WTC11 (cell line): ENCODE data around the gene LAMTOR5. TPM values are rescaled to one million over a fixed set of nuclear protein-coding genes. Genes with fewer than 3 reads are reported as not detected.

ENCODE experiments used
- ATAC-seq: fragments of 200-7000 bp; cut with Tn5 transposase; 2 replicates; pipeline ENCODE4 v1.10.0; 2021; ENCODE audit warnings: mild to moderate bottlenecking, moderate library complexity
- CTCF ChIA-PET: fragments of 300-600 bp; sonication (Branson Sonifier 250); formaldehyde crosslinking; loops from one replicate; lab custom pipeline; 2021; ENCODE audit warnings: antibody characterized with exemption; lab: Charles Lee
- POLR2A ChIA-PET: fragments of 350-600 bp; sonication (Branson Sonifier 250); formaldehyde crosslinking; loops from one replicate; lab custom pipeline; 2021; ENCODE audit warnings: antibody characterized with exemption; lab: Charles Lee
- DNase-seq: peaks from one replicate; pipeline ENCODE4 v3.0.0; 2021; ENCODE audit warnings: low spot score
- H3K27ac Mint-ChIP-seq: 2 replicates; pipeline ENCODE4 v1.8.0; 2021; ENCODE audit warnings: mixed read lengths
- H3K27me3 Mint-ChIP-seq: 2 replicates; pipeline ENCODE4 v1.8.0; 2021; ENCODE audit warnings: low read depth, mild to moderate bottlenecking, moderate library complexity, mixed read lengths
- H3K36me3 Mint-ChIP-seq: 2 replicates; pipeline ENCODE4 v1.8.0; 2021; ENCODE audit warnings: mixed read lengths
- H3K4me1 Mint-ChIP-seq: 2 replicates; pipeline ENCODE4 v1.8.0; 2022; ENCODE audit warnings: mixed read lengths
- H3K4me3 Mint-ChIP-seq: 2 replicates; pipeline ENCODE4 v1.8.0; 2021; ENCODE audit warnings: mild to moderate bottlenecking, moderate library complexity, mixed read lengths
- H3K9me3 Mint-ChIP-seq: 2 replicates; pipeline ENCODE4 v1.8.0; 2021; ENCODE audit warnings: mixed read lengths
- ELF4 ChIP-seq: sonication (generic); formaldehyde crosslinking; IDR thresholded peaks from 2 replicates; pipeline ENCODE4 v1.8.1; 2022; ENCODE audit warnings: low read depth, mild to moderate bottlenecking, moderate library complexity, missing genetic modification reagents
- ETV6 ChIP-seq: sonication (generic); formaldehyde crosslinking; IDR thresholded peaks from 2 replicates; pipeline ENCODE4 v1.8.1; 2022; ENCODE audit warnings: mild to moderate bottlenecking, missing genetic modification reagents
- GABPB1 ChIP-seq: sonication (generic); formaldehyde crosslinking; IDR thresholded peaks from 2 replicates; pipeline ENCODE4 v1.8.1; 2023; ENCODE audit warnings: mild to moderate bottlenecking, missing genetic modification reagents
- JAZF1 ChIP-seq: fragments of 250-450 bp; sonication (Bioruptor Pico); IDR thresholded peaks from 2 replicates; pipeline ENCODE4 v1.9.0; 2021; ENCODE audit warnings: moderate library complexity, mild to moderate bottlenecking, inconsistent platforms
- OVOL2 ChIP-seq: fragments of 250-450 bp; sonication (Bioruptor Pico); IDR thresholded peaks from 2 replicates; pipeline ENCODE4 v1.9.0; 2021; ENCODE audit warnings: mild to moderate bottlenecking, borderline replicate concordance
- TCF7 ChIP-seq: sonication (generic); formaldehyde crosslinking; IDR thresholded peaks from 2 replicates; pipeline ENCODE4 v1.8.0; 2022; ENCODE audit warnings: mild to moderate bottlenecking, low read depth, missing genetic modification reagents, moderate library complexity
- total RNA-seq: library from RNA; stranded (reverse); gene quantifications from 3 replicates; pipeline ENCODE4 v1.2.3, GENCODE V29; 2021
- TF ChIP-seq, protein P1 (sequence below): sonication (generic); formaldehyde crosslinking; IDR thresholded peaks from 2 replicates; pipeline ENCODE4 v1.8.0; 2022; ENCODE audit warnings: missing genetic modification reagents
- TF ChIP-seq, protein P2 (sequence below): sonication (generic); formaldehyde crosslinking; IDR thresholded peaks from 2 replicates; pipeline ENCODE4 v1.8.0; 2023; ENCODE audit warnings: missing genetic modification reagents
- TF ChIP-seq, protein P3 (sequence below): sonication (generic); formaldehyde crosslinking; IDR thresholded peaks from 2 replicates; pipeline ENCODE4 v1.8.1; 2023; ENCODE audit warnings: mild to moderate bottlenecking, missing genetic modification reagents, borderline replicate concordance
- TF ChIP-seq, protein P4 (sequence below): sonication (generic); formaldehyde crosslinking; IDR thresholded peaks from 2 replicates; pipeline ENCODE4 v1.8.0; 2023; ENCODE audit warnings: missing genetic modification reagents, mild to moderate bottlenecking, borderline replicate concordance
- TF ChIP-seq, protein P5 (sequence below): sonication (generic); formaldehyde crosslinking; conservative IDR thresholded peaks from 2 replicates; pipeline ENCODE4 v1.8.1; 2022; ENCODE audit warnings: mild to moderate bottlenecking, missing genetic modification reagents
- TF ChIP-seq, protein P6 (sequence below): sonication (generic); formaldehyde crosslinking; IDR thresholded peaks from 2 replicates; pipeline ENCODE4 v1.8.0; 2022; ENCODE audit warnings: mild to moderate bottlenecking, missing genetic modification reagents

Gene LAMTOR5
- total RNA-seq, 1 experiment from 2014 or later: 76.0 TPM

DNA sequence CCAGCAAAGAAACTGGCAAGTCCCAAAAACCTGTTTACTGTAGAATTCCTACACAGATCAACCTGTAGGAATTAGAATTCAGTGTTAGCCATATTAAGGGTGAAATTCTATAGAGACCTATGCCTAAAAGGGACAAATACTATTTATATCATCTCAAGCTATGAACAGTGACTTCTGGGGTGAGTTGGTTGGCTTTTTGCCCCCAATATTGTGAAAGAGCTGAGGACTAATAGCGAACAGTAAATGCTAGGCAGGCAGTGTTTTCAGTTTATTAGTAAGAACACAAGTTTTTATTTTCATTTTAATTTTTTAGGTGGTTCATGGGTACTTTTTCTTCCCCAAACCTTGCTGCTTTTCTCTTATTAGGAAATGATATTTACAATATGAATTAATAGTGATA, 32.0 kb downstream of the LAMTOR5 start (continued):
- TF ChIP-seq, protein P1, sequence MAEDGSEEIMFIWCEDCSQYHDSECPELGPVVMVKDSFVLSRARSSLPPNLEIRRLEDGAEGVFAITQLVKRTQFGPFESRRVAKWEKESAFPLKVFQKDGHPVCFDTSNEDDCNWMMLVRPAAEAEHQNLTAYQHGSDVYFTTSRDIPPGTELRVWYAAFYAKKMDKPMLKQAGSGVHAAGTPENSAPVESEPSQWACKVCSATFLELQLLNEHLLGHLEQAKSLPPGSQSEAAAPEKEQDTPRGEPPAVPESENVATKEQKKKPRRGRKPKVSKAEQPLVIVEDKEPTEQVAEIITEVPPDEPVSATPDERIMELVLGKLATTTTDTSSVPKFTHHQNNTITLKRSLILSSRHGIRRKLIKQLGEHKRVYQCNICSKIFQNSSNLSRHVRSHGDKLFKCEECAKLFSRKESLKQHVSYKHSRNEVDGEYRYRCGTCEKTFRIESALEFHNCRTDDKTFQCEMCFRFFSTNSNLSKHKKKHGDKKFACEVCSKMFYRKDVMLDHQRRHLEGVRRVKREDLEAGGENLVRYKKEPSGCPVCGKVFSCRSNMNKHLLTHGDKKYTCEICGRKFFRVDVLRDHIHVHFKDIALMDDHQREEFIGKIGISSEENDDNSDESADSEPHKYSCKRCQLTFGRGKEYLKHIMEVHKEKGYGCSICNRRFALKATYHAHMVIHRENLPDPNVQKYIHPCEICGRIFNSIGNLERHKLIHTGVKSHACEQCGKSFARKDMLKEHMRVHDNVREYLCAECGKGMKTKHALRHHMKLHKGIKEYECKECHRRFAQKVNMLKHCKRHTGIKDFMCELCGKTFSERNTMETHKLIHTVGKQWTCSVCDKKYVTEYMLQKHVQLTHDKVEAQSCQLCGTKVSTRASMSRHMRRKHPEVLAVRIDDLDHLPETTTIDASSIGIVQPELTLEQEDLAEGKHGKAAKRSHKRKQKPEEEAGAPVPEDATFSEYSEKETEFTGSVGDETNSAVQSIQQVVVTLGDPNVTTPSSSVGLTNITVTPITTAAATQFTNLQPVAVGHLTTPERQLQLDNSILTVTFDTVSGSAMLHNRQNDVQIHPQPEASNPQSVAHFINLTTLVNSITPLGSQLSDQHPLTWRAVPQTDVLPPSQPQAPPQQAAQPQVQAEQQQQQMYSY (CRISPR knock-in tag): no peak
- TF ChIP-seq OVOL2 (CRISPR knock-in tag) (no peak), JAZF1 (CRISPR knock-in tag) (no peak), TCF7 (no peak), GABPB1 (CRISPR knock-in tag) (no peak)
- TF ChIP-seq, protein P2, sequence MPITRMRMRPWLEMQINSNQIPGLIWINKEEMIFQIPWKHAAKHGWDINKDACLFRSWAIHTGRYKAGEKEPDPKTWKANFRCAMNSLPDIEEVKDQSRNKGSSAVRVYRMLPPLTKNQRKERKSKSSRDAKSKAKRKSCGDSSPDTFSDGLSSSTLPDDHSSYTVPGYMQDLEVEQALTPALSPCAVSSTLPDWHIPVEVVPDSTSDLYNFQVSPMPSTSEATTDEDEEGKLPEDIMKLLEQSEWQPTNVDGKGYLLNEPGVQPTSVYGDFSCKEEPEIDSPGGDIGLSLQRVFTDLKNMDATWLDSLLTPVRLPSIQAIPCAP (CRISPR knock-in tag): no peak
- TF ChIP-seq, protein P3, sequence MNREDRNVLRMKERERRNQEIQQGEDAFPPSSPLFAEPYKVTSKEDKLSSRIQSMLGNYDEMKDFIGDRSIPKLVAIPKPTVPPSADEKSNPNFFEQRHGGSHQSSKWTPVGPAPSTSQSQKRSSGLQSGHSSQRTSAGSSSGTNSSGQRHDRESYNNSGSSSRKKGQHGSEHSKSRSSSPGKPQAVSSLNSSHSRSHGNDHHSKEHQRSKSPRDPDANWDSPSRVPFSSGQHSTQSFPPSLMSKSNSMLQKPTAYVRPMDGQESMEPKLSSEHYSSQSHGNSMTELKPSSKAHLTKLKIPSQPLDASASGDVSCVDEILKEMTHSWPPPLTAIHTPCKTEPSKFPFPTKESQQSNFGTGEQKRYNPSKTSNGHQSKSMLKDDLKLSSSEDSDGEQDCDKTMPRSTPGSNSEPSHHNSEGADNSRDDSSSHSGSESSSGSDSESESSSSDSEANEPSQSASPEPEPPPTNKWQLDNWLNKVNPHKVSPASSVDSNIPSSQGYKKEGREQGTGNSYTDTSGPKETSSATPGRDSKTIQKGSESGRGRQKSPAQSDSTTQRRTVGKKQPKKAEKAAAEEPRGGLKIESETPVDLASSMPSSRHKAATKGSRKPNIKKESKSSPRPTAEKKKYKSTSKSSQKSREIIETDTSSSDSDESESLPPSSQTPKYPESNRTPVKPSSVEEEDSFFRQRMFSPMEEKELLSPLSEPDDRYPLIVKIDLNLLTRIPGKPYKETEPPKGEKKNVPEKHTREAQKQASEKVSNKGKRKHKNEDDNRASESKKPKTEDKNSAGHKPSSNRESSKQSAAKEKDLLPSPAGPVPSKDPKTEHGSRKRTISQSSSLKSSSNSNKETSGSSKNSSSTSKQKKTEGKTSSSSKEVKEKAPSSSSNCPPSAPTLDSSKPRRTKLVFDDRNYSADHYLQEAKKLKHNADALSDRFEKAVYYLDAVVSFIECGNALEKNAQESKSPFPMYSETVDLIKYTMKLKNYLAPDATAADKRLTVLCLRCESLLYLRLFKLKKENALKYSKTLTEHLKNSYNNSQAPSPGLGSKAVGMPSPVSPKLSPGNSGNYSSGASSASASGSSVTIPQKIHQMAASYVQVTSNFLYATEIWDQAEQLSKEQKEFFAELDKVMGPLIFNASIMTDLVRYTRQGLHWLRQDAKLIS (CRISPR knock-in tag): no peak
- TF ChIP-seq, protein P4, sequence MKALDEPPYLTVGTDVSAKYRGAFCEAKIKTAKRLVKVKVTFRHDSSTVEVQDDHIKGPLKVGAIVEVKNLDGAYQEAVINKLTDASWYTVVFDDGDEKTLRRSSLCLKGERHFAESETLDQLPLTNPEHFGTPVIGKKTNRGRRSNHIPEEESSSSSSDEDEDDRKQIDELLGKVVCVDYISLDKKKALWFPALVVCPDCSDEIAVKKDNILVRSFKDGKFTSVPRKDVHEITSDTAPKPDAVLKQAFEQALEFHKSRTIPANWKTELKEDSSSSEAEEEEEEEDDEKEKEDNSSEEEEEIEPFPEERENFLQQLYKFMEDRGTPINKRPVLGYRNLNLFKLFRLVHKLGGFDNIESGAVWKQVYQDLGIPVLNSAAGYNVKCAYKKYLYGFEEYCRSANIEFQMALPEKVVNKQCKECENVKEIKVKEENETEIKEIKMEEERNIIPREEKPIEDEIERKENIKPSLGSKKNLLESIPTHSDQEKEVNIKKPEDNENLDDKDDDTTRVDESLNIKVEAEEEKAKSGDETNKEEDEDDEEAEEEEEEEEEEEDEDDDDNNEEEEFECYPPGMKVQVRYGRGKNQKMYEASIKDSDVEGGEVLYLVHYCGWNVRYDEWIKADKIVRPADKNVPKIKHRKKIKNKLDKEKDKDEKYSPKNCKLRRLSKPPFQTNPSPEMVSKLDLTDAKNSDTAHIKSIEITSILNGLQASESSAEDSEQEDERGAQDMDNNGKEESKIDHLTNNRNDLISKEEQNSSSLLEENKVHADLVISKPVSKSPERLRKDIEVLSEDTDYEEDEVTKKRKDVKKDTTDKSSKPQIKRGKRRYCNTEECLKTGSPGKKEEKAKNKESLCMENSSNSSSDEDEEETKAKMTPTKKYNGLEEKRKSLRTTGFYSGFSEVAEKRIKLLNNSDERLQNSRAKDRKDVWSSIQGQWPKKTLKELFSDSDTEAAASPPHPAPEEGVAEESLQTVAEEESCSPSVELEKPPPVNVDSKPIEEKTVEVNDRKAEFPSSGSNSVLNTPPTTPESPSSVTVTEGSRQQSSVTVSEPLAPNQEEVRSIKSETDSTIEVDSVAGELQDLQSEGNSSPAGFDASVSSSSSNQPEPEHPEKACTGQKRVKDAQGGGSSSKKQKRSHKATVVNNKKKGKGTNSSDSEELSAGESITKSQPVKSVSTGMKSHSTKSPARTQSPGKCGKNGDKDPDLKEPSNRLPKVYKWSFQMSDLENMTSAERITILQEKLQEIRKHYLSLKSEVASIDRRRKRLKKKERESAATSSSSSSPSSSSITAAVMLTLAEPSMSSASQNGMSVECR: no peak

DNA sequence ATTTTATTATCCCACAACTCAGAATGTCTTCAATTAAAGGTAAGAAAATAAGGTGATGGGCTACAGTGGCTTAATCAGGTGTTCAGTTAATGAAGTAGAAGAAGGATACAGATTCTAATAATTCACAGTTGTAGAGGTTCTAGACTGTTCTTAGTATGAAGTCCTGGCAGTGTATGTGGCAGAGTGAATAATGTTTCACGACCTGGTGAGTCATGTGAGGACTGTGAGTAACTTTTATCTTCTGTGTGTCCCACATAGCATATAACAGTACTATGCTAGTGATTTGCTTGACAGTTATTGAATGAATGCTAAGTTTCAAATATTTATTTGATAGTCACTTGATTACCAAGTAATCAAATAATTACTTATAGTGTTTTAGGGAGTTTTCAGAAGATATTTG, 36.7 kb downstream of the LAMTOR5 start:
- no peak overlapping the region for H3K27ac Mint-ChIP-seq
- ATAC-seq (no peak), DNase-seq (no peak)
- H3K36me3 Mint-ChIP-seq: peaks cover 14% of the 10 kb centered on the region
- no peaks in the 10 kb centered on the region for H3K9me3 Mint-ChIP-seq
- H3K4me3 Mint-ChIP-seq: no peak overlapping the region
- no peaks in the 10 kb centered on the region for H3K27me3 Mint-ChIP-seq
- TF ChIP-seq, protein P5, sequence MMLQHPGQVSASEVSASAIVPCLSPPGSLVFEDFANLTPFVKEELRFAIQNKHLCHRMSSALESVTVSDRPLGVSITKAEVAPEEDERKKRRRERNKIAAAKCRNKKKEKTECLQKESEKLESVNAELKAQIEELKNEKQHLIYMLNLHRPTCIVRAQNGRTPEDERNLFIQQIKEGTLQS (CRISPR knock-in tag): no peak
- no peak for TF ChIP-seq ELF4 (CRISPR knock-in tag)
- TF ChIP-seq ETV6 (CRISPR knock-in tag): no peak
- TF ChIP-seq, protein P6, sequence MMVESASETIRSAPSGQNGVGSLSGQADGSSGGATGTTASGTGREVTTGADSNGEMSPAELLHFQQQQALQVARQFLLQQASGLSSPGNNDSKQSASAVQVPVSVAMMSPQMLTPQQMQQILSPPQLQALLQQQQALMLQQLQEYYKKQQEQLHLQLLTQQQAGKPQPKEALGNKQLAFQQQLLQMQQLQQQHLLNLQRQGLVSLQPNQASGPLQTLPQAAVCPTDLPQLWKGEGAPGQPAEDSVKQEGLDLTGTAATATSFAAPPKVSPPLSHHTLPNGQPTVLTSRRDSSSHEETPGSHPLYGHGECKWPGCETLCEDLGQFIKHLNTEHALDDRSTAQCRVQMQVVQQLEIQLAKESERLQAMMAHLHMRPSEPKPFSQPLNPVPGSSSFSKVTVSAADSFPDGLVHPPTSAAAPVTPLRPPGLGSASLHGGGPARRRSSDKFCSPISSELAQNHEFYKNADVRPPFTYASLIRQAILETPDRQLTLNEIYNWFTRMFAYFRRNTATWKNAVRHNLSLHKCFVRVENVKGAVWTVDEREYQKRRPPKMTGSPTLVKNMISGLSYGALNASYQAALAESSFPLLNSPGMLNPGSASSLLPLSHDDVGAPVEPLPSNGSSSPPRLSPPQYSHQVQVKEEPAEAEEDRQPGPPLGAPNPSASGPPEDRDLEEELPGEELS: no peak
- ChIA-PET CTCF (interaction anchor here (1.8 kb wide), 1 partner anchor 163 kb away, joined by 4 read pairs; no protein-coding TSS in a partner anchor), POLR2A (no interaction called here)
- no peaks in the 10 kb centered on the region for H3K4me1 Mint-ChIP-seq
